GM23338 (cell line): Measurements from ENCODE around the gene TAOK2. TPM values are rescaled to one million over a fixed set of nuclear protein-coding genes. Genes with fewer than 3 reads are reported as not detected.

ENCODE experiments used
- ATAC-seq: fragments of 200-7000 bp; cut with Tn5 transposase; 3 replicates; pipeline ENCODE4 v1.9.1; 2020
- DNase-seq: peaks from one replicate; pipeline ENCODE4 v3.0.0-alpha.2; 2015; ENCODE audit warnings: low spot score
- H2AFZ ChIP-seq: fragments of 200-600 bp; sonication (generic); 2 replicates; pipeline ENCODE4 v1.8.0; 2016; ENCODE audit warnings: antibody characterized with exemption, mild to moderate bottlenecking, moderate library complexity
- H3F3A ChIP-seq: fragments of 200-600 bp; sonication (generic); replicated peaks from 2 replicates; pipeline ENCODE4 v1.8.0; 2017; ENCODE audit warnings: antibody characterized with exemption, mixed run types, low read depth
- H3K27ac ChIP-seq: fragments of 200-600 bp; sonication (generic); 2 replicates; pipeline ENCODE4 v1.6.1; 2016; ENCODE audit warnings: low read depth
- H3K27me3 ChIP-seq: fragments of 200-600 bp; sonication (generic); 2 replicates; pipeline ENCODE4 v1.8.0; 2016; ENCODE audit warnings: mild to moderate bottlenecking, mixed run types, moderate library complexity; ENCODE audit not compliant: insufficient read depth
- H3K36me3 ChIP-seq: fragments of 200-600 bp; sonication (generic); 2 replicates; pipeline ENCODE4 v1.8.0; 2016; ENCODE audit warnings: mild to moderate bottlenecking; ENCODE audit not compliant: insufficient read depth
- H3K4me1 ChIP-seq: fragments of 200-600 bp; sonication (generic); 2 replicates; pipeline ENCODE4 v1.8.0; 2016; ENCODE audit warnings: mild to moderate bottlenecking, moderate library complexity; ENCODE audit not compliant: insufficient read depth
- H3K4me2 ChIP-seq: fragments of 200-600 bp; sonication (generic); 2 replicates; pipeline ENCODE4 v1.7.1; 2017; ENCODE audit warnings: mixed run types
- H3K4me3 ChIP-seq: fragments of 200-600 bp; sonication (generic); 2 replicates; pipeline ENCODE4 v1.6.1; 2016; ENCODE audit warnings: mixed run types
- H3K79me2 ChIP-seq: fragments of 200-600 bp; sonication (generic); replicated peaks from 2 replicates; pipeline ENCODE4 v1.8.0; 2017; ENCODE audit warnings: mild to moderate bottlenecking; ENCODE audit not compliant: insufficient read depth
- H3K9me2 ChIP-seq: fragments of 200-600 bp; sonication (generic); 2 replicates; pipeline ENCODE4 v1.8.0; 2017; ENCODE audit not compliant: insufficient read depth
- H4K20me1 ChIP-seq: fragments of 200-600 bp; sonication (generic); replicated peaks from 2 replicates; pipeline ENCODE4 v1.8.0; 2017; ENCODE audit warnings: mild to moderate bottlenecking; ENCODE audit not compliant: insufficient read depth
- H3K27ac Mint-ChIP-seq: 2 replicates; pipeline ENCODE4 v1.8.0; 2020; ENCODE audit warnings: inconsistent platforms, mild to moderate bottlenecking, moderate library complexity, mixed read lengths
- H3K27me3 Mint-ChIP-seq: 3 replicates; pipeline ENCODE4 v1.8.0; 2022; ENCODE audit warnings: low read depth, mild to moderate bottlenecking, moderate library complexity, mixed read lengths, inconsistent platforms; ENCODE audit not compliant: insufficient read depth, poor library complexity
- H3K36me3 Mint-ChIP-seq: 3 replicates; pipeline ENCODE4 v1.8.0; 2021; ENCODE audit warnings: low read depth, mild to moderate bottlenecking, inconsistent platforms, moderate library complexity, mixed read lengths
- H3K4me1 Mint-ChIP-seq: 3 replicates; pipeline ENCODE4 v1.8.0; 2020; ENCODE audit warnings: mild to moderate bottlenecking, inconsistent platforms, mixed read lengths
- H3K4me3 Mint-ChIP-seq: 3 replicates; pipeline ENCODE4 v1.8.0; 2021; ENCODE audit warnings: moderate library complexity, mild to moderate bottlenecking, inconsistent platforms, mixed read lengths
- H3K9me3 Mint-ChIP-seq: 3 replicates; pipeline ENCODE4 v1.8.0; 2020; ENCODE audit warnings: moderate library complexity, mild to moderate bottlenecking, inconsistent platforms, mixed read lengths
- CREB1 ChIP-seq: fragments of 250-450 bp; sonication (Bioruptor Pico); IDR thresholded peaks from 2 replicates; pipeline ENCODE4 v1.5.0; 2020; ENCODE audit warnings: low read depth, mild to moderate bottlenecking, moderate library complexity
- CTCF ChIP-seq, 2 experiments: fragments of 200-600 bp in 1 of 2; sonication (generic) in 1 of 2; conservative IDR thresholded peaks; 2 replicates each; pipeline versions ENCODE4 v1.5.1 to v1.6.1; 2016 to 2017; ENCODE audit warnings: antibody characterized with exemption in 2 of 2, low read depth in 2 of 2, mild to moderate bottlenecking in 2 of 2, moderate library complexity in 1 of 2
- EZH2 ChIP-seq: fragments of 200-600 bp; sonication (generic); IDR thresholded peaks from one replicate; pipeline ENCODE4 v1.8.0; 2017; ENCODE audit warnings: antibody characterized with exemption, mild to moderate bottlenecking, low read depth; ENCODE audit not compliant: unreplicated experiment
- EZH2phosphoT487 ChIP-seq: fragments of 200-600 bp; sonication (generic); IDR thresholded peaks from one replicate; pipeline ENCODE4 v1.8.1; 2018; ENCODE audit warnings: antibody characterized with exemption; ENCODE audit not compliant: unreplicated experiment
- JUNB ChIP-seq: IDR thresholded peaks from one replicate; pipeline ENCODE4 v1.6.1; 2016; ENCODE audit warnings: antibody characterized with exemption; ENCODE audit not compliant: unreplicated experiment
- POLR2AphosphoS5 ChIP-seq: IDR thresholded peaks from 2 replicates; pipeline ENCODE4 v1.6.1; 2016; ENCODE audit warnings: antibody characterized with exemption, low read depth
- REST ChIP-seq: IDR thresholded peaks from one replicate; pipeline ENCODE4 v1.6.1; 2018; ENCODE audit warnings: antibody characterized with exemption; ENCODE audit not compliant: unreplicated experiment
- STAT1 ChIP-seq: IDR thresholded peaks from one replicate; pipeline ENCODE4 v1.6.1; 2016; ENCODE audit warnings: antibody characterized with exemption; ENCODE audit not compliant: unreplicated experiment
- ZNF114 ChIP-seq: fragments of 250-450 bp; sonication (Bioruptor Pico); IDR thresholded peaks from 2 replicates; pipeline ENCODE4 v1.5.0; 2020; ENCODE audit warnings: mild to moderate bottlenecking, moderate library complexity
- ZNF331 ChIP-seq: fragments of 250-450 bp; sonication (Bioruptor Pico); IDR thresholded peaks from 2 replicates; pipeline ENCODE4 v1.5.0; 2020; ENCODE audit warnings: low read depth, mild to moderate bottlenecking, moderate library complexity
- polyA plus RNA-seq: library from polyadenylated mRNA; unstranded; fragments of >200 nt; fragmentation: Nextera tagmentation; extraction: Ambion mirVana; gene quantifications from 2 replicates; pipeline ENCODE4 v1.2.1, GENCODE V29; 2016
- total RNA-seq: library from RNA; depleted of rRNA; stranded (reverse); fragments of >200 nt; shearing (Covaris generic); gene quantifications from 2 replicates; pipeline ENCODE4 v1.2.3, GENCODE V29; 2014
- TF ChIP-seq, protein P1 (sequence below): IDR thresholded peaks from 2 replicates; pipeline ENCODE4 v1.6.1; 2016; ENCODE audit warnings: antibody characterized with exemption

The TAOK2 gene
- total and polyA plus RNA-seq, 2 experiments from 2014 or later, result 8.8 to 45.2 TPM

DNA sequence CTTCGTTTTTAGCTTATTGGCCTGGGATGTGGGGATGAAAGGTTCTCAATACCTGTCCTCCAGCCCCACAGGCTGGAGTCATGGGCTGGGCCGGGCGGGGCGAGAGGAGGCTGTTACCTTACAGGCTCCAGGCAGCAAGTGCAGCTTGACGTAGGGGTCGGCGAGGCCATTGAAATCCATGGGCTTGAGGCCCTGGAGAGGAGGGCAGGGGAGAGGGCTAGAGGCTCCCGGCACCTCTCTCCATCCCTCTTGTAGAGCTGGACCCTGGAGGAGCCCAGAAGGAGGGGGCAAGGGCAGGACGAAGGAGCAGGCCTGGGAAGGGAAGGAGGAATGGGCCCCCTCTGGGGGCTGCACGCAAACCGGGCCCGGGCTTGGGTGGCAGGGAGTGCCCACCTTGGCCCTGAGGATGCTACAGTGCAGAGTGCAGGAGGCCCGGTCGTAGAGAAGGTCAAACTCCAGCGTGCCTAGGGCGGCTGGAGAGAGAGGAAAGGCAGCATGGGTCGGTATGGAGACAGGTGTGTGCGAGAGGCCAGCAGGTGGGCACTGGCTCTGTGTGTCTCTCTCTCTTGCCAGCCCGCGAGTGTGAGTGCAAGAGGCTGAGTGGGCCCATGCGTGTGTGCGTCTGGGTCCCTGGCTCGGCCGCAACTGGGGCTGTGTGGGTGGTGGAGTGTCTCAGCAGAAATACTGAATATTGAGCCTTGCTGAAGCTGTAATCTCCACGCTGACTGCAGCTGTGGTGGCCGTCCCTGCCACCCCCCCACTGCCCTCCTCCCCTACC lies 35.6 kb downstream of the TAOK2 start (continued):
- TF ChIP-seq STAT1 (no peak), EZH2 (no peak), EZH2phosphoT487 (no peak), CTCF (conservative IDR thresholded peaks at IDR 0.05; ENCODE audit: low read depth in 2 of 2) (no peak), ZNF114 (CRISPR knock-in tag) (no peak)

DNA sequence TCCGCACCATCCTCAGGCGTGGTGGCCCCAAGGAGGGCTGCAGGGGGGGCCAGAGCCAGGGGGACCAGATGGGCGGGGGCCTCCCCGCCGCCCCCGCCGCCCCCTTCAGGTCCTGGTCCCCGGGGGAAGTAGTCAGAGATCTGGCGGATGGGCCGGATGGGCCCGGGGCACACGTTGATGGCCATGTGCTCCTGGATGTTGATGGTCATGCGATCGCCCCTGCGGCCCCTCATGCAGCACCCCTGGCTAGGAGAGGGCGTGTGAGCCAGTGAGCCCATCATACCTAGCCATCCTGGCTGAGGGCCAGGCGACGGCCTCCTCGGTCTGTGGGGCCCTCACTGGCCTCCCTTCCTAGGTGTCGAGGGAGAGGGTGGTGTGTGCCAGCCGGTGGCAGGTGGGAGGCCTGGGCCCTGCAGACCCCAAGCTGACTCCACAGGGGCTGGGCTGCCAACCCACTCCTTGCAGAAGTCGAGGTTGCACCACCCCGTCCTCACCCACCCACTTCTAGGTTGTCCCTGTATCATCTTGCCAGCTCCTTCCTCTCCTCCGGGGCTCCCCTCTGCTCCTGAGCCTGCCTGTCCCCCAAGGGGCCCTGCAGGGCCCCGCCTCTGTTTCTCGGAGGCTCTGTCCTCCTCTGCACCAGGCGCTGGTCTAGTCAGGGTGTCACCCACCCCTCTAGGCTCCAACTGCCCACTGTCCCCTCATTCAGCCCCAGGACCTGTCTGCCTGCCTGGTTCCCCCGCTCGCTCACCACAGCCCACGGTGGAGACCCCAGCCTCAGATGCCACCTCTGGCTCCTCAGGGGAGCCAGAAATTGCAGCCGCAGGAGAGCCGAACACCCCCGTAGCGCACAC lies 36.5 kb downstream of the TAOK2 start:
- peaks cover 34% of the 10 kb centered on the region for H3K27me3 Mint-ChIP-seq
- Histone ChIP-seq H3K4me2 (peak overlapping the region; percentile 95), H4K20me1 (no peaks in the 10 kb centered on the region), H3K27ac (no peak overlapping the region), H3K4me1 (peaks cover 11% of the 10 kb centered on the region; the same call in 1 of the 2 replicates), H2AFZ (peak overlapping the region; percentile 87), H3K79me2 (no peaks in the 10 kb centered on the region), H3K27me3 (peaks cover 33% of the 10 kb centered on the region), H3K9me2 (no peaks in the 10 kb centered on the region), H3F3A (0 out of 2 replicates have a peak, but pooled peaks cover 4% of the 10 kb centered on the region), H3K36me3 (no peaks in the 10 kb centered on the region), H3K4me3 (peak overlapping the region; percentile 91)
- H3K9me3 Mint-ChIP-seq, result peaks cover 2% of the 10 kb centered on the region; the same call in 1 of the 3 replicates
- no peak for TF ChIP-seq POLR2AphosphoS5
- H3K4me1 Mint-ChIP-seq, result peaks cover 23% of the 10 kb centered on the region
- H3K36me3 Mint-ChIP-seq, result no peaks in the 10 kb centered on the region
- ATAC-seq, result peak; percentile 22
- H3K27ac Mint-ChIP-seq, result no peak overlapping the region
- peak overlapping the region; percentile 83 for H3K4me3 Mint-ChIP-seq
- peak; percentile 30 for DNase-seq

DNA sequence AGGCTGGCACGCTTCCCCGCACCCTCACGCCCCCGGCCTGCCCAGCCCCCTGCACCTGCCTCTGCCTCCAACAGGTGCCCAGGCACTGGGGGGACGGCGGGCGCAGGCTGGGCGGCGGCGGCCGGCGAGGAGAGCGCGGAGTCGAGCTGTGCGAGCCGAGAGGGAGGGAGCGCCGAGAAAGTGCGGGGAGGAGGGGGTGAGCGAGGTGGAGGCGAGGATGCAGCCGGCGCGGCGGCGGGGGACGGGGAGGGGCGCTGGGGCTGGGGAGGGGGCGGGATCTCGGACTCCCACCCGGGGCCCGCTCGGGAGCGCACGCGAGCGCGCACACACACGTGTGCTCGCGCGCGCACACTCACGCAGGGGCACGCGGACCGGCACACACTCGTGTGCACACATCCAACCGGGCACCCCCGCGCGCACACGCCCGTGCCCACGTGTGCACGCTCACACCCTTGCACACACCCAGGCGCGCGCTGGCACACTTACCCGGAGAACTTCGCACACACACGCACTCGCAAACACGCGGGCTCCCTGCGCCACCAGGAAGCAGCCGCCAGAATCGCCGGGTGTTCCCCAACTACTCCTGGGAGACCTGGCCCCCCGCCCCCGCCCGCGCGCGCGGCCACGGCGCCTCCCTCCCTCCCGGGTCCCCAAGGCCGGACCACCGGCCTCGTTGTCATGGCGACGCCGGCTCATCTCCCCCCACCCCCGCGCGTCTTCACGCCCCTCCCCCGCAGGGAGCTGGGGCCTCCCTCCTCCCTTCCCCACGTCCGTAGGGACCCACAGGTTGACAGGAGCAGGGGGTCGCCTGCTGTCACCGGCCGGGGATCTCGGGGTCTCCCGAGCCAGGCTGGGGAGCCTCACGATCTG lies 37.4 kb downstream of the TAOK2 start, which contains the start of gene DOC2A:
Gene DOC2A, minus strand, starts transcription at position 184 of the 870 bp plus-strand sequence. CDS start 805 bp downstream, outside the sequence.
- Histone ChIP-seq H3K27ac (no peak within 1 kb of the TSS), H3K4me1 (peaks cover 11% of the 10 kb centered on the region; the same call in 1 of the 2 replicates), H3K9me2 (no peaks in the 10 kb centered on the region), H3F3A (0 out of 2 replicates have a peak, but pooled peaks cover 4% of the 10 kb centered on the region), H3K27me3 (peaks cover 33% of the 10 kb centered on the region), H3K36me3 (no peaks in the 10 kb centered on the region), H4K20me1 (no peaks in the 10 kb centered on the region), H3K4me2 (peak within 1 kb of the TSS; percentile 95), H3K79me2 (no peaks in the 10 kb centered on the region), H3K4me3 (peak within 1 kb of the TSS; percentile 91), H2AFZ (peak within 1 kb of the TSS; percentile 87)
- Mint-ChIP-seq H3K27me3 (peaks cover 28% of the 10 kb centered on the region), H3K36me3 (no peaks in the 10 kb centered on the region), H3K9me3 (peaks cover 2% of the 10 kb centered on the region; the same call in 1 of the 3 replicates), H3K4me3 (peak within 1 kb of the TSS; percentile 83), H3K4me1 (peaks cover 23% of the 10 kb centered on the region), H3K27ac (no peak within 1 kb of the TSS)
- DNase-seq (peak; percentile 87), ATAC-seq (peak; percentile 69)
- TF ChIP-seq STAT1 (no peak), ZNF114 (CRISPR knock-in tag) (no peak), REST (no peak), CREB1 (CRISPR knock-in tag) (no peak; the same call in 1 of the 2 replicates), EZH2 (no peak), JUNB (no peak), ZNF331 (CRISPR knock-in tag) (no peak)
- TF ChIP-seq, protein P1, sequence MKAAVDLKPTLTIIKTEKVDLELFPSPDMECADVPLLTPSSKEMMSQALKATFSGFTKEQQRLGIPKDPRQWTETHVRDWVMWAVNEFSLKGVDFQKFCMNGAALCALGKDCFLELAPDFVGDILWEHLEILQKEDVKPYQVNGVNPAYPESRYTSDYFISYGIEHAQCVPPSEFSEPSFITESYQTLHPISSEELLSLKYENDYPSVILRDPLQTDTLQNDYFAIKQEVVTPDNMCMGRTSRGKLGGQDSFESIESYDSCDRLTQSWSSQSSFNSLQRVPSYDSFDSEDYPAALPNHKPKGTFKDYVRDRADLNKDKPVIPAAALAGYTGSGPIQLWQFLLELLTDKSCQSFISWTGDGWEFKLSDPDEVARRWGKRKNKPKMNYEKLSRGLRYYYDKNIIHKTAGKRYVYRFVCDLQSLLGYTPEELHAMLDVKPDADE, result no peak
